HG02884 (cell line): ENCODE measurements around the gene PCDHGA1.
A peak's percentile ranks its signal among the peaks of the same experiment; 100 is the strongest.

Experiments used
- ATAC-seq: cut with Tn5 transposase; IDR thresholded peaks from one replicate; pipeline ENCODE4 v1.9.1; 2021; ENCODE audit warnings: mild to moderate bottlenecking, moderate library complexity; ENCODE audit not compliant: unreplicated experiment

The PCDHGA1 gene

DNA sequence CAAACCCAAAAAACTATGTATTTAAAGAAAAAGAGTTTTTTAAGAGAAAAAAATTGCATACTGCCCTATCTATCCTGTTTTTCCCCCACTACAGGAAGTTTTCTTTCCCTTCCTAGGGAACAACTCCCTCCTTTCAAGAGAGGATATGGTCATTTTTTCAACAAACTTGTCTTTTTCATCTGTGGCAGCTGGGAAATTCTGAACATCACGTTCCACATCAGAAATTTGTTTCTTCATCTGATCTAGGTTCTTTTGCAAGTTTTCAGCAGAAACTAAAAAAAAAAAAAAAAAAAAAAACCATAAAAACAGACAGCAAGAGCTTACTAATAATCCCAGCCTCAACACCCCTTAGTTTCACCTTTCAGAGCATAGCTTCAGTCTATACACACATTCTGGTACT is 197.1 kb downstream of the PCDHGA1 start:
- no peak for ATAC-seq

DNA sequence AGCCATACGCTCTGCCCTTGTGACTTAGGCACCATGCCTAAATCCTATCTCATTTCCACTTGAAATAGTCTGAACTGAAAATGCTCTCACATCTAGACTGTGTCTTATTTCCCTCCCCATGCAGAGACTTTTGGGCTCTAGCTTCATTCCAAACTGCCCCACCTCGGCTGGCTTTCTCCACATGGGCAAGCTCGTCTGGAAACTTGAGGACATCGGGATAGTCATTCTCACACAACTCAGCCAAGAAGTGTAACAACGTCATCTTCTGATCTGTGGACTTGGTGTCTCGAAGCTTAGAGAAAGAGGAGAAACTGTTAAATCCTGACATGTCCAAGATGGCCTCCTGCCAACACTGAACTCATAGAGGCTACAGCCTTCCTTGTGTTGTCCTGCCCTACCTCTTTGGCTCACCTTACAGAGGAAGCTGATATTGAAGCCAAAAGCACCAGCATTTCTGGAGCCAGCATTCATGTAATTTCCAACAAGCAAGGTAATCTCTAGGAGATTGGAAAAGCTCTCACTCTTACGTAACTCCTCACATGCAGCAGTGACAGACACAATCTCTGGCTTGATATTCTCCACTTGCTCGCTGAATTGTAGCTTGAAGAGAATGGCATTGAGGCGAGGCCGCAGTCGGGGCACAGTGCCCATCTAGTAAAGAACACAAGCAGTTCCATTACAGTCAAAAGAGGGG is 198.1 kb downstream of the PCDHGA1 start:
- no peak for ATAC-seq

GRCh38 chr5:141529002-141529401 is 198.7 kb downstream of the PCDHGA1 start:
- peak; percentile 59 for ATAC-seq

DNA sequence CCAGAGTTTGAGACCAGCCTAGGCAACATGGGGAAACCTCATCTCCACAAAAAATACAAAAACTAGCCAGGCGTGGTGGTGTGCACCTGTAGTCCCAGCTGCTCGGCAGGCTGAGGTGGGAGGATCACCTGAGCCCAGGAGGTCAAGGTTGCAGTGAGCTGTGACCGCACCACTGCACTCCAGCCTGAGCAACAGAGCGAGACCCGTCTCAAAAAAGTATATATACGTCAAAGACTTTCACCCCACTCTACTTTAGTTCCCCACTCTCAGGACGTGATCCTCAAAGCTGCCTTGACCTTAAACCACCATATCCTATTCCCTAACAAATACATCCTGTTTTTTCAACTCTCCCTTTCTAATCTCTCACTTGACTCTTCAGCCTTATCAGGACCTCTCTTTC is 199.6 kb downstream of the PCDHGA1 start:
- peak; percentile 45 for ATAC-seq

GRCh38 chr5:141532726-141533125 is 202.4 kb downstream of the PCDHGA1 start:
- ATAC-seq = no peak

- ATAC-seq = no peak
These were observed 203.6 kb downstream of the PCDHGA1 start for GRCh38 chr5:141533897-141534296.

DNA sequence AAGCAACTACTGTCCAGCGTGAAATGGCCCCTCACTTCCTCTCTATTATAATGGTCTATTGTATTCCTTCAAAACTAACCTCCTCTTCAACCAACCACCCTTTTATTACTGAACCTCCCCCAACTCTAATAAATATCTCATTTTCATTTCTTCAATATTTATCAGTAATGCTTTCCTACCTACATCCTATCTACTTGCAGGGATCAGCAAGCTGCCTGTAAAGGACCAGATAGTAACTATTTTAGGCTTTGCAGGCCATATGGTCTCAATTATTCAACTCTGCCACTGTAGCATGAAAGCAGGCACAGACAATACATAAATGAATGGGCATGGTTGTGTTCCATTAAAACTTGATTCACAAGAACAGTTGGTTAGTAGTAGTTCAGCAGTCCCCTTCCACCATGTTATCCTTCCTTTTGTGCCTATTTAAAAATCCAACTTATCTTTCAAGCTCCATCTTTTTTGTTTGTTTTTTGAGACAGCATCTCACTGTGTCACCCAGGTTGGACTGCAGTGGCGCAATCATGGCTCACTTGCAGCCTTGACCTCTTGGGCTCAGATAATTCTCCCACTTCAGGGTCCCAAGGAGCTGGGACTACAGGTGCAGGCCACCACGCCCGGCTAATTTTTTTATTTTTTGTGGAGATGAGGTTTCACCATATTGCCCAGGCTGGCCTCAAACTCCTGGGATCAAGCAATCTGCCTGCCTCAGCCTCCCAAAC is 204.3 kb downstream of the PCDHGA1 start:
- ATAC-seq = no peak

DNA sequence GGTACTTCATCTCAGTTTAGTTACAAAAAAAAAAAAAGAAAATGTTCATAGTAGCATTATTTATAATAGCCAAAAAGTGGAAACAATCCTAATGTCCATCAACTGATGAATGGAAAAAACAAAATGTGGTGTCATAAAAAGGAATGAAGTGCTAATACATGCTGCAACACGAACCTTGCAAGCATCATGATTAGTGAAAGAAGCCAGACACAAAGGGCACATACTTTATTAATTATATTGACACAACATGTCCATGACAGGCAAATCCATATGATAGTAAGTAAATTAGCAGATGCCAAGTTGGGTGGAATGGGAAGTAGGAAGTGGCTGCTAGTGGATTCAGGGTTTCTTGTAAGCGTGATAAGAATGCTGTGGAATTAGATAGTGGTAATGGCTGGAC is 212.7 kb downstream of the PCDHGA1 start:
- ATAC-seq = no peak

GRCh38 chr5:141547488-141547887 is 217.2 kb downstream of the PCDHGA1 start:
- ATAC-seq = no peak

- ATAC-seq = no peak
These were observed 217.6 kb downstream of the PCDHGA1 start for GRCh38 chr5:141547921-141548320.

GRCh38 chr5:141557681-141558136 is 227.4 kb downstream of the PCDHGA1 start:
- peak; percentile 69 for ATAC-seq

- ATAC-seq = no peak
These were observed 227.8 kb downstream of the PCDHGA1 start for GRCh38 chr5:141558150-141558549.

- ATAC-seq = no peak
These were observed 229.1 kb downstream of the PCDHGA1 start for GRCh38 chr5:141559461-141559860.

DNA sequence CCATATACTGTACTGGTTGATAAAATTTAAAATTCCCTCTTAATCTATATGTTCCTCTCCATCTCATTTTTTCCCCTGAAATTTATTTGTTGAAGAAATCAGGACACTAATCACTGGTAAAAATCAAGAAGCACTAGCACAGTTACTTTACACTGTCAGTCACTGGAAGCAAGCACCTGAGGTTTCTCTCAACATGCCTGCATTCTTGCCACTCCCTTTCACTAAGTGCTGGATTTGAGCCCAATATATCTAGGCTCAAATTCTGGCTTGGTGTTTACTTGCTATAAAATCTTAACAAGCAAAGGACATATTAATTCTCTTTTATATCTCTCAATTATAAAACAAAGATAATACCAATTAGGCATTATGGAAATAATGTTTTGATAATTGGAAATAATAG is 229.8 kb downstream of the PCDHGA1 start:
- ATAC-seq = no peak

GRCh38 chr5:141560725-141561483 is 230.6 kb downstream of the PCDHGA1 start:
- no peak for ATAC-seq
